Right lobe of liver (tissue), 6 donors: ENCODE results near the gene CXCL6. TPM values are rescaled to one million over a fixed set of nuclear protein-coding genes. Genes with fewer than 3 reads are reported as not detected.

Experiments
- ATAC-seq, 4 donors: fragments of 200-7000 bp; cut with Tn5 transposase; one replicate each; pipeline ENCODE4 v1.9.1; 2020; ENCODE audit warnings: mild to moderate bottlenecking in 4 of 4, moderate library complexity in 4 of 4
- DNase-seq, 3 donors: peaks; one replicate each; pipeline ENCODE4 v3.0.0-alpha.2; 2020
- H3K27ac ChIP-seq, 3 donors: fragments of 200-600 bp; one replicate each; pipeline ENCODE4 v1.8.0; 2022
- H3K27me3 ChIP-seq, 2 donors: fragments of 200-600 bp; one replicate each; pipeline ENCODE4 v1.8.0; 2022
- H3K36me3 ChIP-seq, 4 donors: fragments of 200-600 bp; sonication (generic) in 1 of 4; one replicate each; pipeline versions ENCODE4 v1.5.1 to v1.8.0; 2017 to 2022; ENCODE audit warnings: control low read depth in 1 of 4
- H3K4me1 ChIP-seq, 4 donors: fragments of 200-600 bp; sonication (generic) in 1 of 4; one replicate each; pipeline versions ENCODE4 v1.5.1 to v1.8.0; 2017 to 2022; ENCODE audit warnings: control low read depth in 1 of 4
- H3K4me3 ChIP-seq, 3 donors: fragments of 200-600 bp; one replicate each; pipeline ENCODE4 v1.8.0; 2022
- H3K9me3 ChIP-seq, 4 donors: fragments of 200-600 bp; sonication (generic) in 1 of 4; one replicate each; pipeline versions ENCODE4 v1.5.1 to v1.8.0; 2017 to 2022; ENCODE audit warnings: control low read depth in 1 of 4
- CTCF ChIP-seq, 4 donors: fragments of 200-600 bp in 3 of 4; fragments of 450-650 bp in 1 of 4; IDR thresholded peaks; one replicate each; pipeline versions ENCODE4 v1.5.1 to v1.8.0; 2016 to 2022; ENCODE audit warnings: antibody characterized with exemption in 4 of 4, mild to moderate bottlenecking in 2 of 4
- POLR2A ChIP-seq: fragments of 450-650 bp; IDR thresholded peaks from one replicate; pipeline ENCODE4 v1.6.1; 2017; ENCODE audit warnings: antibody characterized with exemption, mild to moderate bottlenecking
- WGBS: methylation state at CpG from one replicate; pipeline ENCODE4 v1.1.6; 2018; ENCODE audit warnings: low coverage, low lambda C conversion rate; ENCODE audit not compliant: insufficient coverage; ENCODE audit errors: missing lambda C conversion rate; 5-methylcytosine and 5-hydroxymethylcytosine counted together
- intact Hi-C, 2 donors: fragments of 100-400 bp; cut with DNase I; formaldehyde crosslinking; loops; one replicate each; pipeline versions ENCODE4 v1.11.2 to v1.14.1; 2022
- total RNA-seq, 6 experiments: library from RNA; depleted of rRNA in 2 of 6; stranded (reverse); fragments of >200 nt in 2 of 6; fragmentation: NEBNext Ultra II Directional in 3 of 6; extraction: Animal tissue kit (Norgen Biotek cat#: 25700) in 3 of 6; gene quantifications; one replicate each; pipeline versions ENCODE4 v1.1.0 to v1.2.4, GENCODE V29; 2016 to 2023
- donor health status: DM: no; HTN: yes; CAD: no.
- donor health status: DM: no; HTN: no; CAD: no.
- donor health status: DM: no; HTN: no; CAD: no.
- donor health status: DM: no; HTN: yes; CAD: no.
- donor health status: DM: no; HTN: yes; CAD: no.

The CXCL6 gene
- total RNA-seq, 6 experiments from 2014 or later: 0.68 to 22.7 (median 5.4) TPM

GRCh38 chr4:73868206-73869129, 32.0 kb downstream of the CXCL6 start:
- DNase-seq (no peak), ATAC-seq (peak; percentile 5 to 34 (median 15))
- intact Hi-C loops: no loop called here
- H3K4me1 ChIP-seq: peaks cover 0 to 6% (median 0%) of the 10 kb centered on the region in 4 donors
- peak overlapping the region in 2 of 3 donors; percentile 36 to 56 for H3K27ac ChIP-seq
- no peaks in the 10 kb centered on the region for H3K36me3 ChIP-seq
- no peak for TF ChIP-seq CTCF (IDR thresholded peaks at IDR 0.05)
- TF ChIP-seq POLR2A: no peak
- H3K27me3 ChIP-seq: no peaks in the 10 kb centered on the region
- peak overlapping the region; percentile 50 to 59 (median 57) for H3K4me3 ChIP-seq
- H3K9me3 ChIP-seq: no peaks in the 10 kb centered on the region
- WGBS: 22% methylated on average over 15 of the region's 16 CpGs

- no peaks in the 10 kb centered on the region for H3K9me3 ChIP-seq
- no peaks in the 10 kb centered on the region for H3K27me3 ChIP-seq
- H3K4me3 ChIP-seq: peak within 1 kb of the TSS; percentile 50 to 59 (median 57)
- peak in 2 of 3 donors; percentile 59 to 65 for DNase-seq
- intact Hi-C loops: no loop called here
- H3K27ac ChIP-seq: peak within 1 kb of the TSS in 2 of 3 donors; percentile 36 to 56
- peaks cover 0 to 6% (median 0%) of the 10 kb centered on the region in 4 donors for H3K4me1 ChIP-seq
- TF ChIP-seq CTCF (IDR thresholded peaks at IDR 0.05) (peak in 1 of 4 donors; percentile 18), POLR2A (peak; percentile 23)
- ATAC-seq: peak; percentile 58 to 75 (median 66)
- no peaks in the 10 kb centered on the region for H3K36me3 ChIP-seq
- 13% methylated on average over 26 of the region's 61 CpGs for WGBS
These were observed 32.9 kb downstream of the CXCL6 start, which contains the start of gene CXCL1 for GRCh38 chr4:73869130-73870055. Gene CXCL1, plus strand, starts transcription at chr4:73869393. Its CDS starts 78 bp downstream, at chr4:73869471.

- H3K4me3 ChIP-seq: no peak overlapping the region
- intact Hi-C loops: no loop called here
- TF ChIP-seq POLR2A (no peak), CTCF (IDR thresholded peaks at IDR 0.05) (no peak)
- no peaks in the 10 kb centered on the region for H3K9me3 ChIP-seq
- no peaks in the 10 kb centered on the region for H3K27me3 ChIP-seq
- WGBS: 55% methylated on average over 3 of the region's 3 CpGs
- no peaks in the 10 kb centered on the region for H3K36me3 ChIP-seq
- peak in 1 of 4 donors; percentile 8 for ATAC-seq
- peaks cover 0 to 6% (median 0%) of the 10 kb centered on the region in 4 donors for H3K4me1 ChIP-seq
- no peak overlapping the region for H3K27ac ChIP-seq
- no peak for DNase-seq
These were observed 33.8 kb downstream of the CXCL6 start for GRCh38 chr4:73870260-73870659.

- Histone ChIP-seq H3K27ac (no peak overlapping the region), H3K9me3 (no peaks in the 10 kb centered on the region), H3K4me3 (no peak overlapping the region), H3K4me1 (peaks cover 0 to 6% (median 0%) of the 10 kb centered on the region in 4 donors), H3K27me3 (no peaks in the 10 kb centered on the region), H3K36me3 (no peaks in the 10 kb centered on the region)
- intact Hi-C loops: no loop called here
- DNase-seq (no peak), ATAC-seq (no peak)
- WGBS: 89% methylated on average over 1 of the region's 1 CpG
- TF ChIP-seq POLR2A (no peak), CTCF (IDR thresholded peaks at IDR 0.05) (no peak)
These were observed 34.3 kb downstream of the CXCL6 start for GRCh38 chr4:73870768-73871167.
